HCT116 (cell line): ENCODE measurements around the gene SHANK3.

Experiments used
- ELF1 ChIP-seq: IDR thresholded peaks from 2 replicates; pipeline ENCODE4 v1.6.1; 2012; ENCODE audit warnings: low read depth, borderline replicate concordance
- EZH2 ChIP-seq: fragments of 200-600 bp; sonication (generic); IDR thresholded peaks from 2 replicates; pipeline ENCODE4 v1.6.1; 2017; ENCODE audit warnings: antibody characterized with exemption, mixed run types
- EZH2phosphoT487 ChIP-seq: fragments of 200-600 bp; IDR thresholded peaks from 2 replicates; pipeline ENCODE4 v1.6.1; 2018; ENCODE audit warnings: antibody characterized with exemption, borderline replicate concordance
- MAX ChIP-seq: IDR thresholded peaks from 2 replicates; pipeline ENCODE4 v1.6.1; 2012
- POLR2A ChIP-seq: IDR thresholded peaks from 2 replicates; pipeline ENCODE4 v1.7.0; 2011; ENCODE audit warnings: borderline replicate concordance; ENCODE audit not compliant: insufficient read depth, insufficient read length; ENCODE audit errors: extremely low read depth
- POLR2AphosphoS5 ChIP-seq: IDR thresholded peaks from 2 replicates; pipeline ENCODE4 v1.6.1; 2011; ENCODE audit warnings: mild to moderate bottlenecking, low read depth, low read length, moderate library complexity
- YY1 ChIP-seq: IDR thresholded peaks from 2 replicates; pipeline ENCODE4 v1.6.1; 2011; ENCODE audit warnings: low read length, low read depth, moderate library complexity, mild to moderate bottlenecking; ENCODE audit not compliant: insufficient replicate concordance; ENCODE audit errors: extremely low read depth
- TF ChIP-seq, protein P1 (sequence below), 3 experiments: fragments of 200-600 bp in 1 of 3; sonication (generic) in 1 of 3; IDR thresholded peaks in 2 of 3; conservative IDR thresholded peaks in 1 of 3; 2 replicates each; pipeline ENCODE4 v1.5.1; 2012 to 2017; ENCODE audit warnings: low read depth in 2 of 3, low read length in 2 of 3, antibody characterized with exemption in 1 of 3, borderline replicate concordance in 1 of 3, control low read depth in 1 of 3, mild to moderate bottlenecking in 1 of 3, mixed read lengths in 1 of 3, mixed run types in 1 of 3, moderate library complexity in 1 of 3; ENCODE audit not compliant: insufficient read depth in 1 of 3
- TF ChIP-seq, protein P2 (sequence below): IDR thresholded peaks from 2 replicates; pipeline ENCODE4 v1.6.1; 2012; ENCODE audit warnings: low read depth

DNA sequence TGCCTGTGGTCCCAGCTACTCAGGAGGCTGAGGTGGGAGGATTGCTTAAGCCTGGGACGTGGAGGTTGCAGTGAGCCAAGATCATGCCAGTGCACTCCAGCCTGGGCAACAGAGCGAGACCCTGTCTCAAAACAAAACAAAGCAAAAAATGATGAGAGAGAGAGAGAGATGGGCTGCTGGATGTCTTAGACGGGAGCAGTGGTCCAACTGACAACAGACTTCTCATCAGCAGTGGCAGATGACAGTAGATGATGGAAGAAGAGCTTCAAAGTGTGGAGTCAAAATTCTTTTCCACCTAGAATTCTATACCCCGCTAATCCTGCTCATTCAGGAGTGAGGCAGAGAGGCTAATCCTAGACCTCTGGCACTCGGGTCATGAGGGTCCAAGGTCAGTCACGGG is 36.4 kb downstream of the SHANK3 start:
- TF ChIP-seq, protein P1, sequence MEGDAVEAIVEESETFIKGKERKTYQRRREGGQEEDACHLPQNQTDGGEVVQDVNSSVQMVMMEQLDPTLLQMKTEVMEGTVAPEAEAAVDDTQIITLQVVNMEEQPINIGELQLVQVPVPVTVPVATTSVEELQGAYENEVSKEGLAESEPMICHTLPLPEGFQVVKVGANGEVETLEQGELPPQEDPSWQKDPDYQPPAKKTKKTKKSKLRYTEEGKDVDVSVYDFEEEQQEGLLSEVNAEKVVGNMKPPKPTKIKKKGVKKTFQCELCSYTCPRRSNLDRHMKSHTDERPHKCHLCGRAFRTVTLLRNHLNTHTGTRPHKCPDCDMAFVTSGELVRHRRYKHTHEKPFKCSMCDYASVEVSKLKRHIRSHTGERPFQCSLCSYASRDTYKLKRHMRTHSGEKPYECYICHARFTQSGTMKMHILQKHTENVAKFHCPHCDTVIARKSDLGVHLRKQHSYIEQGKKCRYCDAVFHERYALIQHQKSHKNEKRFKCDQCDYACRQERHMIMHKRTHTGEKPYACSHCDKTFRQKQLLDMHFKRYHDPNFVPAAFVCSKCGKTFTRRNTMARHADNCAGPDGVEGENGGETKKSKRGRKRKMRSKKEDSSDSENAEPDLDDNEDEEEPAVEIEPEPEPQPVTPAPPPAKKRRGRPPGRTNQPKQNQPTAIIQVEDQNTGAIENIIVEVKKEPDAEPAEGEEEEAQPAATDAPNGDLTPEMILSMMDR (IDR thresholded peaks at IDR 0.05 in 2 of 3, conservative IDR thresholded peaks at IDR 0.05 in 1 of 3; ENCODE audit: borderline replicate concordance in 1 of 3, insufficient read depth in 1 of 3, low read depth in 2 of 3, low read length in 2 of 3) = no peak
- TF ChIP-seq, protein P2, sequence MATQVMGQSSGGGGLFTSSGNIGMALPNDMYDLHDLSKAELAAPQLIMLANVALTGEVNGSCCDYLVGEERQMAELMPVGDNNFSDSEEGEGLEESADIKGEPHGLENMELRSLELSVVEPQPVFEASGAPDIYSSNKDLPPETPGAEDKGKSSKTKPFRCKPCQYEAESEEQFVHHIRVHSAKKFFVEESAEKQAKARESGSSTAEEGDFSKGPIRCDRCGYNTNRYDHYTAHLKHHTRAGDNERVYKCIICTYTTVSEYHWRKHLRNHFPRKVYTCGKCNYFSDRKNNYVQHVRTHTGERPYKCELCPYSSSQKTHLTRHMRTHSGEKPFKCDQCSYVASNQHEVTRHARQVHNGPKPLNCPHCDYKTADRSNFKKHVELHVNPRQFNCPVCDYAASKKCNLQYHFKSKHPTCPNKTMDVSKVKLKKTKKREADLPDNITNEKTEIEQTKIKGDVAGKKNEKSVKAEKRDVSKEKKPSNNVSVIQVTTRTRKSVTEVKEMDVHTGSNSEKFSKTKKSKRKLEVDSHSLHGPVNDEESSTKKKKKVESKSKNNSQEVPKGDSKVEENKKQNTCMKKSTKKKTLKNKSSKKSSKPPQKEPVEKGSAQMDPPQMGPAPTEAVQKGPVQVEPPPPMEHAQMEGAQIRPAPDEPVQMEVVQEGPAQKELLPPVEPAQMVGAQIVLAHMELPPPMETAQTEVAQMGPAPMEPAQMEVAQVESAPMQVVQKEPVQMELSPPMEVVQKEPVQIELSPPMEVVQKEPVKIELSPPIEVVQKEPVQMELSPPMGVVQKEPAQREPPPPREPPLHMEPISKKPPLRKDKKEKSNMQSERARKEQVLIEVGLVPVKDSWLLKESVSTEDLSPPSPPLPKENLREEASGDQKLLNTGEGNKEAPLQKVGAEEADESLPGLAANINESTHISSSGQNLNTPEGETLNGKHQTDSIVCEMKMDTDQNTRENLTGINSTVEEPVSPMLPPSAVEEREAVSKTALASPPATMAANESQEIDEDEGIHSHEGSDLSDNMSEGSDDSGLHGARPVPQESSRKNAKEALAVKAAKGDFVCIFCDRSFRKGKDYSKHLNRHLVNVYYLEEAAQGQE = no peak
- TF ChIP-seq MAX (no peak), POLR2AphosphoS5 (no peak), POLR2A (no peak), EZH2phosphoT487 (no peak), EZH2 (no peak), ELF1 (no peak), YY1 (no peak)
